Cerebellar cortex (tissue), 1 donor: ENCODE data around the gene CARMIL1.
A peak's percentile ranks its signal among the peaks of the same experiment; 100 is the strongest.
"Not testable (repeated sequence)": the region's sequence is repeated elsewhere in the genome, so short reads cannot be mapped to it uniquely, and the experiment has no call there.

ENCODE experiments used
- DNase-seq: peaks from one replicate; pipeline ENCODE4 v3.0.0-alpha.2; 2015; ENCODE audit warnings: low spot score

Gene CARMIL1

GRCh38 chr6:25277857-25278256, 1.3 kb upstream of the CARMIL1 start:
- DNase-seq: no peak

- no peak for DNase-seq
Observed at GRCh38 chr6:25278261-25278913, 787 bp upstream of the CARMIL1 start.

GRCh38 chr6:25279748-25280343, 672 bp downstream of the CARMIL1 start:
- DNase-seq: no peak

- DNase-seq: peak; percentile 54
Observed at GRCh38 chr6:25280344-25281074, 1.3 kb downstream of the CARMIL1 start.

GRCh38 chr6:25286891-25287290, 7.7 kb downstream of the CARMIL1 start:
- DNase-seq: no peak

- no peak for DNase-seq
Observed at GRCh38 chr6:25287941-25288340, 8.8 kb downstream of the CARMIL1 start.

GRCh38 chr6:25288518-25288917, 9.3 kb downstream of the CARMIL1 start:
- no peak for DNase-seq

- DNase-seq: no peak
Observed at GRCh38 chr6:25290306-25291060, 11.3 kb downstream of the CARMIL1 start.

GRCh38 chr6:25292384-25292783, 13.2 kb downstream of the CARMIL1 start:
- no peak for DNase-seq

- no peak for DNase-seq
Observed at GRCh38 chr6:25295651-25296050, 16.5 kb downstream of the CARMIL1 start.

- DNase-seq: no peak
Observed at GRCh38 chr6:25296217-25296905, 17.2 kb downstream of the CARMIL1 start.

- DNase-seq: no peak
Observed at GRCh38 chr6:25297039-25297441, 17.9 kb downstream of the CARMIL1 start.

- no peak for DNase-seq
Observed at GRCh38 chr6:25297823-25298522, 18.8 kb downstream of the CARMIL1 start.

- not testable (repeated sequence) for DNase-seq
Observed at GRCh38 chr6:25298523-25298865, 19.3 kb downstream of the CARMIL1 start.

GRCh38 chr6:25301362-25301761, 22.2 kb downstream of the CARMIL1 start:
- no peak for DNase-seq

- DNase-seq: no peak
Observed at GRCh38 chr6:25302151-25302550, 23.0 kb downstream of the CARMIL1 start.

GRCh38 chr6:25302677-25303128, 23.5 kb downstream of the CARMIL1 start:
- no peak for DNase-seq

- no peak for DNase-seq
Observed at GRCh38 chr6:25303254-25303653, 24.1 kb downstream of the CARMIL1 start.

GRCh38 chr6:25306379-25306778, 27.2 kb downstream of the CARMIL1 start:
- DNase-seq: no peak

- DNase-seq: no peak
Observed at GRCh38 chr6:25307805-25308494, 28.8 kb downstream of the CARMIL1 start.

- DNase-seq: no peak
Observed at GRCh38 chr6:25309886-25310285, 30.7 kb downstream of the CARMIL1 start.
